ENCODE results near the gene ERC2. TPM values are rescaled to one million over a fixed set of nuclear protein-coding genes. Genes with fewer than 3 reads are reported as not detected.
A peak's percentile ranks its signal among the peaks of the same experiment; 100 is the strongest.
"Not testable (repeated sequence)": the region's sequence is repeated elsewhere in the genome, so short reads cannot be mapped to it uniquely, and the experiment has no call there.

Gene ERC2
- 1 to 10 TPM; 2.1 to 9.4 (median 6.0) TPM for total RNA-seq
- polyA plus RNA-seq = 1 to 10 TPM; 1.2 to 1.3 TPM
- long read RNA-seq, donor 1, partial matches to known transcripts = 5 of 20 reads
- long read RNA-seq, donor 1, other reads (novel, unspliced or antisense) = 14 of 20 reads
- long read RNA-seq, donor 2 = 0 reads
- long read RNA-seq, donor 3, partial matches to known transcripts = 0 of 1 reads
- long read RNA-seq, donor 3, other reads (novel, unspliced or antisense) = 1 of 1 reads

DNA sequence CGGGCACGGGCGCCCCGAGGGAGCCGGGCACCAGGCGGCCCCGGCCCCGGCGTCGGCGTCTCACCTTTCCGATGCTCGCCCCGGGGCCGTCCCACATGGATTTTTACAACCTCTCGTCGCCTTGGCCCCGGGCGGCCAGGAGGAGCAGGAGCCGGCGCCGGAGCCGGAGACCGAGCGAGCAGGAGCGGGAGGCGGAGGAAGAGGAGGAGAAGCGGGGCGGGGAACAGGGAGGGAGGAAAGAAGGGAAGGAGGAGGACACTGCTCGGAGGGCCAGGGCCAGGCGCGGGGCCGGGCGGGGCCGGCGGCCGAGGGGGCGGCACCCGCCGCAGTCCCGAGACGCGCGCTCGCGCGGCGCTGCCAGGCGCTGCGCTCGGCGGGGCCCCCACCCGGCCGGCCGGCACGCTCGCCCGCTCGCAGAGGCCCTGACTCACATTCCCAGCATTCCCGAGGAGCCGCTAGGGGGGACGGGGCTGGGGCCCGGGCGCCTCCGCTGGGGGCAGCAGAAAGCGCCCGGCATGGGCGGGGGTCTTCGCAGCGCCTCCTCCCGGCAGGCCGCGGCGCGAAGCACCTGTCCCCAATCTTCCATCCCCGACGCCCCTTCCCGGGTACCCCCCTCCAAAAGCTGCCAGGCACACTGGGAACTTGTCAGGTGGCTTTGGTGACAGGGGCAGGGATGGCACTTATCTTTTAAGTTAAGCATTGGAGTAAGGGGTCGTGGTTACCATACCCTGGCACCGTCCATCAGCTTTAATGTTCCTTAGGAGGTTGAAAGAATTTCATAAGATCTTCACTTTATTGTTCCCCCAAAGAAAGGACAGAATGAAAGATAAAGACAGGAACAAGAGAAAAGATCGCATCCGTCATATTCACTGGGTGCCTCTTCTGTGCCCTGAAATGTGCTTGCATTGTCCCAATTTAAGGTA is at the start of gene ERC2:
Gene ERC2 (minus strand): TSS at position 284 of the 923 bp plus-strand sequence.
- Histone ChIP-seq H3K4me3 (peak within 1 kb of the TSS; percentile 36), H3K9me3 (no peaks in the 10 kb centered on the region), H3K36me3 (no peaks in the 10 kb centered on the region), H3K27ac (no peak within 1 kb of the TSS), H3K4me1 (ENCODE audit: insufficient read depth) (peaks cover 4% of the 10 kb centered on the region), H3K27me3 (no peaks in the 10 kb centered on the region)
- 2 to 4% (median 3%) methylated on average over 74 to 81 of the region's 82 CpGs for WGBS, 3 donors
- peak; percentile 40 to 69 (median 53) for DNase-seq
- TF ChIP-seq EP300 (IDR thresholded peaks at IDR 0.05) (no peak), POLR2A (IDR thresholded peaks at IDR 0.05) (no peak), CTCF (IDR thresholded peaks at IDR 0.05) (peak in 1 of 3 donors; percentile 15)
- intact Hi-C loops (cut with DNase I) = no loop called here

- H3K27ac ChIP-seq = no peak overlapping the region
- 52 to 58% (median 56%) methylated on average over 3 of the region's 3 CpGs for WGBS, 3 donors
- no peaks in the 10 kb centered on the region for H3K36me3 ChIP-seq
- no peaks in the 10 kb centered on the region for H3K4me1 ChIP-seq (ENCODE audit: insufficient read depth)
- no peak for TF ChIP-seq EP300 (IDR thresholded peaks at IDR 0.05)
- TF ChIP-seq CTCF (IDR thresholded peaks at IDR 0.05) = no peak
- no peak for TF ChIP-seq POLR2A (IDR thresholded peaks at IDR 0.05)
- no peaks in the 10 kb centered on the region for H3K27me3 ChIP-seq
- DNase-seq = no peak
- H3K9me3 ChIP-seq = no peaks in the 10 kb centered on the region
- intact Hi-C loops (cut with DNase I) = no loop called here
- no peak overlapping the region for H3K4me3 ChIP-seq
Observed at GRCh38 chr3:56502738-56503137, 34.5 kb upstream of the ERC2 start.

DNA sequence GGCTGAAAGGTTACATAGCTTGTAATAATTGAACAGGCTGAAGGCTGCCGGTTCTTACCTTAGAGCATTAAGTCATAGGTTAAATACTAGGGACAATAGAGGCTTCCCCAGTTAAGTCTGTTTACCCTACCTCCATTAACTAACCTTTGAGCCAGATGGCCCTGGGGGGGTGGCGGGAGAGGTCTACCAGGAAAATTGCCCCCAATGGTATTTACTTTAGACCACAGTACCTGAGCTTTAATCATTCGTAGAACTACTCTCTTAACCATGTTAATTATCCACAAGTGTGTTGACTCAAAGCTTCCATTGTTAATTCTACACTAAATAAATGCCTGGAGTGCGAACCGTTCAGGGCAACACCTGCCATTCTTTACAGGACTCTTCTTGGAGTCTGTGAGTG is 28.1 kb upstream of the ERC2 start:
- H3K4me1 ChIP-seq (ENCODE audit: insufficient read depth); H3K27me3 ChIP-seq; H3K36me3 ChIP-seq; H3K27ac ChIP-seq; DNase-seq; H3K9me3 ChIP-seq; H3K4me3 ChIP-seq: not testable (repeated sequence)
- WGBS, 3 donors = 81 to 85% (median 82%) methylated on average over 5 of the region's 5 CpGs
- intact Hi-C loops (cut with DNase I) = loop anchor here in 1 of 4 donors (10.0 kb wide), 1 partner anchor 162 kb away; no protein-coding TSS in a partner anchor

DNA sequence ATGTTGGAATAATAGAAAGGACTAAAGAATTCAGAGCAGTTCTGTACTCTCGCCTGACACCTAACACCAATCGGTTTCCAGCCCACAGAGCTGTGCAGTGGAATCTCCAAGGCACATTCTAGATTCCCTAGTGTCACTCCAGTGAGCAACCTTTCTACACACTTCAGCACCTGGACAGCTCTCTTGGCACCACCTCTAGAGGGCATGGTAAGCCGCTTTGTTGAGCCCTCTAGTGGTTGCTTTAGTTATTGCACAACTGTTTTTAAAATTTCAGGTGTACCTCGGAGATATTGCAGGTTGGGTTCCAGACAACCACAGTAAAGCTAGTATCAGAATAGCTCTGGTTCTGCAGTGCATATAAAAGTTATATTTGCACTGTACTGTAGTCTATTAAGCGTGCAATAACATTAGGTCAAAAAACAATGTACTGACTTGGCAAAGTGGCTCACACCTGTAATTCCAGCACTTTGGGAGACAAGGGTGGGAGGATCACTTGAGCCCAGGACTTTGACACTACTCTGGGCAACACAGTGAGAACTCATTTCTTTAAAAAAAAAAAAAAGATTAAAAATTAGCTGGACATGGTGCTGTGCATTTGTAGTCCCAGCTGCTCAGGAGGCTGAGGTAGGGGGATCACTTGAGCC is 26.5 kb upstream of the ERC2 start:
- Histone ChIP-seq H3K36me3 (no peaks in the 10 kb centered on the region), H3K27me3 (no peaks in the 10 kb centered on the region), H3K4me3 (no peak overlapping the region), H3K4me1 (ENCODE audit: insufficient read depth) (no peaks in the 10 kb centered on the region), H3K27ac (no peak overlapping the region), H3K9me3 (no peaks in the 10 kb centered on the region)
- intact Hi-C loops (cut with DNase I) = loop anchor here in 1 of 4 donors (10.0 kb wide), 1 partner anchor 160 kb away; no protein-coding TSS in a partner anchor
- no peak for TF ChIP-seq POLR2A (IDR thresholded peaks at IDR 0.05)
- peak; percentile 74 to 82 (median 81) for TF ChIP-seq CTCF (IDR thresholded peaks at IDR 0.05)
- DNase-seq = peak; percentile 76 to 85 (median 80)
- 1 to 2% (median 1%) methylated on average over 5 of the region's 5 CpGs for WGBS, 3 donors

Data from ovary (tissue), 10 donors.